GM18867 (cell line): Measurements from ENCODE around the gene DNAJB8.

Source experiments
- ATAC-seq: cut with Tn5 transposase; IDR thresholded peaks from one replicate; pipeline ENCODE4 v1.9.1; 2021; ENCODE audit warnings: mild to moderate bottlenecking, moderate library complexity; ENCODE audit not compliant: unreplicated experiment

DNAJB8 gene

DNA sequence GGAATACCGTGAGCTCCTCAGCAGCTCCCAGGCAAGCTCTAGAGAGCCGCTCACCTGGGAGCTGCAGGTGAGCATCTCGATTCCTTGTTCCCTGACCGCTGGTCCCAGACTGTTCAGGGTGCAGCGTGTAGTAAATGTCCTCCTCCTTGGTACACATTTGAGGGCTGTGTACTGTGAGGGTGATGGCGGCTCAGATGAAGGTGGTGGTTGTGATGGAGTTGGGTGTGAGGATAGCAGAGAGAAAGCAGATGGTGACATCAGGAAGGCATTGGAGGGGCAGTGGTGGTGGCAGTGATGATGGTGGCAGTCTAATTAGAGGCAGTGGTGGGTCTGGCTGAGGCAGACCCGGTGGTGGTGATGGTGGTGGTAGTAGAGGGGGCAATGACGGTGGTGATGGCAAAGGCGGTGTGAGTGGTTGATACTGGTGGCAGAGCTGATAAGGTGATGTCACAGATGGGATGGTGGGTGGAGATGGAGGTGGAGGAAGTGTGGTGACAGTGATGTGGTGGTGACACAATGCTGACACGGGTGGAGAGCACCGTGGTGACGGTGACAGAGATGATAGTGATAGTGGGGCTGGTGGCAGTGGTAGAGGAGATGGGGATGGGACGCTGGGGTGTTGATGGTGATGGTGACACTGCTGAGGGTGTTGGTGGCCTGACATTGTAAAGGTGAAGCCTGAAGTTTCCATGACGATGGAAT, at the start of gene DNAJB8:
Gene DNAJB8, minus strand, starts transcription at position 51 of the 702 bp plus-strand sequence. CDS start 3,645 bp downstream, outside the sequence.
- ATAC-seq: no peak

DNA sequence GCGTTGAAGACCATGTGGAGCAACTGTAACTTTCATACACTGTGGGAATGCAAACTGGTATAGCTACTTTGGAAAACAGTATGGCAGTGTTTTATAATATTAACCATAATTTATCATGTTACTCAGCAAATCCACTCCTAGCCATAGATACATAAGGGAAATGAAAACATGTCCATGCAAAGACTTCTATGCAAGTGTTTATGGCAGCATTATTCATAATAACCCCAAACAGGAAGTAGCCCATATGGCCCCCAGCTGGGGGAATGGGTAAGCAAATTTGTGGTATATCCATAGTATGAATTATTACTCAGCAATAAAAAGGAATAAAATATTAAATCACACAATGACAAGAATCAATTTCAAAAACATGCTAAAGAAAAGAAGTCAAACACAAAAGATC, 49.3 kb upstream of the DNAJB8 start:
- no peak for ATAC-seq

DNA sequence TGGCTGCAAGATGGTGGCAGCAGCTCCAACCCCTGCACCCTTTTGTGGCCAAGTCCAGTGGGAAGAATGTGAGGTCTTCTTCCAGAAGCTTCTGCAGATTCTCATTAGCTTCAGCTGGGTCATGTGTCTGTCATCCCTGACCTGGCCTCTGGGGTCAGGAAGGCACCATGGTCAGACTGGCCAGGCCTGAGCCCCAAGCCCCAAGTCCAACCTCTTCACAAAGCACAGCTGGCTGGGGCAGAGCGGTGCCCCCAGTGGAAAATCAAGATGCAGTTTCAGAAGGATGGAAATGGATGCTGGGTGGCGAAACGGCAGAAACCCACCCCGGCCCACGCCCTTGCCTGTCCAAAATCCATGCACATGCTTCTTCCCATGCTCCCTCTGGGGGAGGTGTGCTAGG, 42.2 kb upstream of the DNAJB8 start:
- ATAC-seq: no peak

DNA sequence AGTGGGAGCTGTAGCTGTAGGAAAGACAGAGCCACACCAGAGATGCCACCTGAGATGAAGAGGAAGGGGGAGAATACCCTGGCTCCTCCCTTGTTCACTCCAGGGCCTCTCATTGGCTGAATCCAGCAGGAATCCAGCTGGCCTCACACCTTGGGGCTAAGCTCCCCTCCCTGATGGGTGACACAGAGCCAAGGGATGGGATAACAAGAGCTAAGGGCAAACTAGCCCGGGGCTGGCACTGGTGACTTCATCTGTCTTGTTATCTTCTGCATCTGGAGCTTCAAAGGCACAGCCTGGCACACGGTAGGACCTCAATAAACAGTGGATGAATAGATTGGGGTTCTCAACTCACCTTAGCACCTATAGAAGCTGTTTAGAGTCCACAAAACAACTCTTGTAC, 40.1 kb upstream of the DNAJB8 start:
- no peak for ATAC-seq

DNA sequence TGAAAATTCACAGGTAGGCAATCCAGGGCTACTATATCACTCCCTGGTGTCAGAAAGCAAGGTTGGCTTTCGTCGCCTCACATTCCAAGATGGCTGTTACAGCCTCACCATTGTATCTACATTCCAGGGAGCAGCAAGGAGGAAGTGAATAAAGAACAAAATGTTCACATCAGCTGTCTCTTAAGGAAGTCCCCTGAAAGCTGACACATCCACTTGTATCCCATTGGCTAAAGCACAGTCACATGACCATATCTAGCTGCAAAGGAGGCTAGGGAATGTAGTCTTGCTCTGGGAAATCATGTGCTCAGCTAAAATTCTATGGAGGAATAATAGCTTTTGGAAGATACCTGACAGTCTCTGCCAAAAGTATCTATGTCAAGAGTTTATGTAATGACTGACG, 39.1 kb upstream of the DNAJB8 start:
- no peak for ATAC-seq

DNA sequence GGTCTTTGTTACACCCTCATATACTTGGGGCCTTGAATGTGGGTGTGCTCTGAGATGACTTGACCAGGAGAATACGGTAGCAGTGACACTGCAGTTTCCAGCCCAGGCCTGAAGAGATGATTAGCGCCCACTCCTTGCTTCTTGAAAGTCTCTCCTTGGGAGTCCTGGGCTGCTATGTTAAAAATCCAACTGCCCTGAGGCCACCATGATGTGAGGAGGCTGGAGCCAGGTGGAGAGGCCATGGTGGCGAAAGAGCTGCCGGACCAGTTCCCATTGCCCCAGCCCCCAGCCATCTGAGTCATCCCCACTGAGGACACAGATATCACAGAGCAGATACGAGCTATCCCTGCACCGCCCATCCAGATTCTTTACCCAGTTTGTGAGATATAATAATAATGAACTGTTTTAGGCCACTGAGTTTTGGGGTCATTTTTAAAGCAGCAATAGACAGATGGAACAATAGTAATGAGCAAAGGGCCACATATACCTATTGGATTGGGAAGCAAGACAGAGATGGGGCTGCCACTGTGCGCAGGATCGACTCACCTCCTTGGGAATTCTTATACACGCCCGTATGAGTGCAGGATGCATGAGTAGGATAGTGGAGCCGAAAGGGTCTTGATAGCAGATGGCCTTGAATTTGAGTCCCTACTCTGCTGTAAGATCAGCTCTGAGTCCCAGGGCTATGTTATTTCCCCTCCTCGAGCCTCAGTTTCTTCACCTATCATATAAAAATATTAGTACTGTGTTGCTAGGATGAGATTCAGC, 38.5 kb upstream of the DNAJB8 start:
- ATAC-seq: no peak

DNA sequence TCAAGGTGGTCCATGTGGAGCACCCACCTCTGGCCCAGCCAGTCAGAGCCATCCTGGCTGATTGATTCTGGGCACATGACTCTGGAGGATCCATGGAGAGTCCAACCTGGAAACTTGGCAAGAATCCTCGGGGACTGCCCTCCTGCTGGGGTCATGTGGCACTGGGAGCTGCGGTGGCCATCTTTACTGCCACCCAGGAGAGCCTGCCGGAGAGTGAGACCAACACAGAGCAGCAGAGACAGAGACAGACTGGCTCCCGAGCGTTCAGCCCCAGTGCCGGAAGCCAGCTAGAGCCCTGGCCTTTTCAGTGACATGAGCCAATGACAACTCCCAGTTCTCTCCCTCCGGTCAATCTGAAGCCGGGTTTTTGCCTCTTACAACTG, 37.8 kb upstream of the DNAJB8 start:
- ATAC-seq: no peak

DNA sequence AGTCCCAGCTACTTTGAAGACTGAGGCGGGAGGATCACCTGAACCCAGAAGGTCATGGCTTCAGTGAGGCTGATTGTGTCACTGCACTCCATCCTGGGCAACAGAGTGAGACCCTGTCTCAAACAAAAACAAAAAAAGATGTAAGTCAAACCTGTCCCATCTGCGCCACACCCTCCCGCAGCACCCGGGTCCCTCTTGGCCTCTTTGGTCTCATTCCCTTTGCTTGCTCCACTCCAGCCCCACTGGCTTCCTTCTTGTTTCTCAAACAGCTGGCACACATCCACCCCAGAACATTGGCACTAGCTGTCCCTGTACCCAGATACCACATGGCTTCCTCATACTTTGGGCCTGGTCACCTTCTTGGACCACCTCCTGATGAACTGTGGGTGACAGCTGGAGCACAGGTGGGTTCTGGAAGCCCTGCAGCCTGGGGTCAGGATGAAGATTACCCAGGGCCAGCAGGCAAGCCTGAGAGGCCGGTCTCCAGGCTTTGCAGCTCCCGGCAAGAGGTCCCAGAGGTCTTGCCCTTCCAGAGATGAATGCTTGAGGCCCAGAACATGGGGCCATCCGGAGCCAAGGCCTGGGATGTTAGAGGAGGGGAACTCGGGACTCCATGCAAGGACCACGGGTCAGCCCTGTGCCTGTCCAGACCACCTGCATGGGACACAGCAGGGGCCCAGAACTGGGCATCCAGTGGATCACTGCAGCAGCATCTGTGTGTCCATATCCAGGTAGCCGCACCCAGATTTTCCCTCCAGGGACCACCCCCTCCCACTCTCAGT, 37.3 kb upstream of the DNAJB8 start:
- ATAC-seq: no peak

DNA sequence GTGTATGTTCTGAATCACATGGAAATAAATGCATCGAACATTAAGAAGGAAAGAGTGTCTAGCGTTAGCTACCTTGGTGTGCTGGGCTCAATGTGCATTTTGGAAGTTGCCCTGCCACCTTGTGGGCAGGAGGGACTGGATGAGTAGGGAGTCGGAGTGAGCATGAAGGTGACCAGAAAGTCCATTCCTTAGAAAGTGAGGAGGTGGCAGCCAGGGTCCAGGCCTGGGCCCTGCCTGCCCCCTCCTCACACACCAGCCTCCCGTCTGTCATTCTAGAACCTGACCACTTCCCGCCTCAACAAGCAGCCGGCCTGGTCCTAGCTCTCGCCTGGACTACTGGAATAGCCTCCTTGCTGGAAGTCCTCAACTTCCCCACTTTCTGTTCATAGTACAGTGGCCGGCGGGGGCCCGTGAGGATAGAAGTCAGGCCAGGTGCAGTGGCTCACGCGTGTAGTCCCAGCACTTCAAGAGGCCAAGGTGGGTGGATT, 36.5 kb upstream of the DNAJB8 start:
- ATAC-seq: no peak

DNA sequence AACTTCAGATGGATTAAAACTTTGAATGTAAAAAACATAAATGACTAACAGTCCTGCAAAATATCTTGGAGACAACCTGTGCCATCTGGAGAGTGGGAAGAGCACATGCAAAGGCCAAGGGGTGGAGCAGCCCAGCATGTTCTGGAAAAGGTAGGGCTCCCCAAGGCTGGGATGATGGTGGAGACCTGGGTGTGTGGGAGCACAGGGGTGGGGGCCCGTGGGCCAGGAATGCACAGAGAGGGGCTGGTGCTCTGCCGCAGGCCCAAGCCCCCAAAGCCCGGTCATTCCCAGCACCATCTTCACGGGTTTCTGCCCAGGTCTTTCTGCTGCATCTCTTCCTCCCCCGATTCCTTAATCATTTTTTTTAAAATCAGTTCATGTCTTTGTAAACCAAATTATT, 36.0 kb upstream of the DNAJB8 start:
- no peak for ATAC-seq

DNA sequence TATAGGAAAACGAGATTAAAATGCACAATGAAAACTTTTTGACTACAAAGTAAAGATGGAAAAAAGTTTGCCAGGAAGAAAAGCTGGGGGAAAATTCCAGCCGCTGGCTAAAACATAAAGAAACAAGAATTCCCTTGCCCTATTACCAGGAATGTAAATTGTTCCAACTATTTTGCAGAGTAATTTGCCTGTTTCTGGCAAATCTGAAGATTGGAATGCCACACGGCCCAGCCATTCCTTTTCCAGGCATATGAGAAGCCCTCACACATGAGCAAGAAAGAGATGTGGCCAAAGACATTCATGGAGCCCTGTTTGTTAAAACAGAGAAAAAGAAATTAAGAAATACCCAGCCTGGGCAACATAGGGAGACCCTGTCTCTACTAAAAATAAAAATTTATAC, 34.7 kb upstream of the DNAJB8 start:
- ATAC-seq: no peak

DNA sequence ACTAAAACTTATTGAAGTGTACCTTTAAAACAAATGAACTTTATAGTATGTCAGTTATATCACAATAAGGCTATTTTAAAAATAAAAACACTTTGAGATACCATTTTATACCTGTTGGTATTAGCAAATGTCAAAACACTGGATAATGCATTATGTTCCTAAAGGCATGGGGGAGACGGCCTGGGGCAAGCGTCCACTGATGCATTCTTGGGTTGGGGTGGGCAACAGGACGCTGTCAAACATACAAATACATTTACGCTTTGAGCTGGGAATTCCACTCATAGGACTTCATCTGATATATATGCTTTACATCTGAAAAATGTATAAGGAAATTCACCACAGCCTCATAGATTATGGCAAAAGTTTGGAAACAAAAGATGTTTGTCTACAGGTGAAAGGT, 33.9 kb upstream of the DNAJB8 start:
- no peak for ATAC-seq

DNA sequence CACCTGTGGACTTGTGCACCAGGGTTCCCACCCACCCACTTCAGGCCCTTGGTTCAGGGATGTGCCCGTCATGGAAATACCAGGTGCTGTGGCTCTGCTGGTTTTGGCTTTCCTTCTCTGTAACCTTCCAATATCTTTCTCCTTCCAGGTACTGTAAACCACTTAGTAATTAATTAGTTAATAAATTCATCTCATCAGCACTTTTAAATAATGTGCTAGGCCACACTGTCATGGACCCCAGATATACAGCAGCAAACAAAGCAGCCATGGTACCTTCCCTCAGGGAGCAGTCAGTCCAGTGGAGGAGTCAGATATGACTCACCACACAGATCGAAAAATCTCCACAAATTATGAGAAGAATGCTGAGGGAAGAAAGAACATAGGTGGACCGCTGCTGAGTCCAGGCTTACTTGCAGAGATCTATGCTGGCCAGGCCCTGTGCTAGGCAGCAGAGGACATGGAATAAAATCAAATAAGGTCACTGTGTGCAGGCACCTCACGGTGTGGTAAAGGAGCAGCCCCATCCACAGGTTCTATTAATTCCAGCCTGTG, 33.1 kb upstream of the DNAJB8 start:
- no peak for ATAC-seq

DNA sequence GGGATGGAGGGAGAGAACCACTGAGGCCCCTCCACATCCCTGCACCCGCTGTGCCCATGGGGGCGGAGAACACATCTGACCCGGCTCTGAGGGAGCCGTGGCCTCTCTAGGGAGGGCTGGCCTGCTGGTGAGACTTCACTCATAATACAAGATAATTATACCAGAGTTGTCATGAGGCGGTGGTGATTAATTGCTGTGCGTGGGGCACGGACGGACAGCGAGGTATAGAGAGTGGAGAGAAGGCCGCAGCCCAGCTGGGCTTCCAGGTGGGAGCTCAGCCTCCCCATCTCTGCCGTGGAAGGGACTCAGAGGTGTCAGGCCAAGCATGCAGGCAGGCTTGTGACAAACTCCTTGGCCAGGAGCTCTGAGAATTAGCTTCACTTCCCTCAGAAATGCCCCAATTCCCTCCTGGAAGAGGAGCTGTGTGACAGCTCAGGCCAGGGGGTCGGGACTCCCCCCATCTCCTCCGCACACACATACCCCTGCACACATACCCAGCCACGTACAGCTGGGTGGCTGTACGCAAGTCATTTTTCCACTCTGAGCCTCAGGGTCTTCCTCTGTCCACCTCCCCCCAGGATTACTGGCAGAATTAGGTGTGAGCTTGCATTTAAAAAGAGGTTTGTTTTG, 32.3 kb upstream of the DNAJB8 start:
- ATAC-seq: no peak

DNA sequence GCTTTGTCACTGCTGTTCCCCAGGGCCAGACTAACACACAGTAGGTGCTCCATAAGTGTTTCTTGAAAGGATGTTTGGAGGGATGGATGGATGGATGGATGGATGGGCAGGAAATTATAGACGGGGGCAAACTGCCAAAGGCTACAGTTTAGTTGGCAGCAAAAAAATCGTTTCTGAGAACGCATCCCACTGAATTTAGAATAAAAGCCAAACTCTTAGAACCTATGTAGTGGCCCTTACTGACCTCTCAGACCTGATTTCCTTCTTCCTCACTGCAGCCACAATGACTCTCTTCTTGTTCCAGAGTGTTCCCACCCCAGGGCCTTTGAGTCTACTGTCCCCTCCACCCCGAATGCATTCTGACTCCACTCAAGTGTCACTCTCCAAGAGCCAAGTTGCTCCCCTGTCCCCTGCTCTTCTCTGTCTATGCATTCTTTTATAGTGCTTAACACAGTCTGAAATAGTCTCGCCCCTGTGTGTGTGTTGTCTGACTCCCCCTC, 31.5 kb upstream of the DNAJB8 start:
- ATAC-seq: no peak

DNA sequence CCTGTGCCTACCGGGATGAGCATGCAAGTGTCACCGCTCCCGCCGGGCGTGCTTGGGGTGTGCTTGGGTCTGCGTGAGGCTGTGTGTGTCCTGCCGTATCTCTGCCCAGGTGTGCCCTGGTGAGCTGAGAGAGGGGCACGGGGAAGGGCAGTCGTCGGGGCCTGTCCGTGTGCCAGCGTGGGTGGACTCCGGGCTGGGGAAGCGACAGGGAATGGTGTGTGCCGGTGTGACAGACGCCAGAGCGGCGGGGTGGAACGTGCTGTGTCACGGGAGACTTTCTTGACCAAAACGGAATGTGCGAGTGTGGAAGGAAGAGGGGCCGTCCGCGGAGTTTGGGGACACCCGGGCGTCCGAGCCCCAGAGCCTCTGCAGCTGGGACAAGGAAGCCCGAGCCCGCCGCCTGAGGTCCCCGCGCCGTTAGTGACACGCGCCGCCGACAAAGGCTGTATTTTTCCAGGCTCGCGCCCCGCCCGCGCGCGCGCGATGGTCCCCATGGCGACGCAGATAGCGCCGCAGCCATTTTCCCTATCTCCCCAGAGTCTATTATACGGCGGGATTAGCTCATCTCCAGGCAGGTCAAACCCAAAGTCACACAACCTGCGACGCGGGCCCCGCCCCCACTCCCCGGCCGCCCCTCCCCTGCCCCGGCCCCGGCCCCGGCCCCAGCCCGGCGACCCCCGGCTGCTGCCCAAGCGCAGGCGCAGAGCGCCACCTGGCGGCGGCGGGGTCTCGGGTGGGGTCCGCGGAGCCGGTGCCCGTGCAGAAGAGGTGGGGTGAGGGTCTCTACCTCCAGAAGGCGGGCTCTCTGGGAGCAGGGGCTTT, 30.8 kb upstream of the DNAJB8 start:
- no peak for ATAC-seq

DNA sequence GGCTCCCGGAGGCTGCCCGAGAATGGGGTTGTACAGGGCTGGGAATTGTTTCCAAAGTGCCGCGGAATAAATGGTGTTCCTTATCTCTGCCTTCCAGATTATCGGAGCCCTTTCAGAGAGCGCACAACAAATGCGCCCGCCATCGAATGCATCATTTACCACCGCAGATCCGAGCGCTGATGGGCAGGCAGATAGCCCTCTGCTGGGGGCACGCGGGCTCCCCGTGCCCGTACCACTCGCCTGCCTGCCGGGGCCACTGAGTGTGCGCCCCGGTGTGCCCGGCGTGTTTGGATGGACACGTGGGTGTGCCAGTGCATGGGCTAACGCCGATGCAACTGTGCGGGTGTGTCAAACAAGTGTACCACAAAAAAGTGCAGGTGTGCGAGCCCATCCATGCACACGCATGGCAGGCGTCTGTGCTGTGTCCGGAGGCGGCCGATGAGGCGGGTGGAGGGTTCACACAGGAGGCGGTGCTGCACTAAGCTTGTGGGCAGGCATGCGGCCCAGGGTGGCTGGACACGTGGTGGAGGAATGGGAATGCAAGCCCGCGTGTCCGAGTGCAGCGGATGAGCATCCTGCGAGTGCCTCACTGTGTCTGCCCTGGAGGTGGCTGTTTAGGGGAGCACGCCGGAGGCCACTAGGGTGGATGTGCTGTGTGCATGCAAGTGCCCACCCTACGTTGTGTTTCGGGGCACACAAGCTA, 30.1 kb upstream of the DNAJB8 start:
- no peak for ATAC-seq

DNA sequence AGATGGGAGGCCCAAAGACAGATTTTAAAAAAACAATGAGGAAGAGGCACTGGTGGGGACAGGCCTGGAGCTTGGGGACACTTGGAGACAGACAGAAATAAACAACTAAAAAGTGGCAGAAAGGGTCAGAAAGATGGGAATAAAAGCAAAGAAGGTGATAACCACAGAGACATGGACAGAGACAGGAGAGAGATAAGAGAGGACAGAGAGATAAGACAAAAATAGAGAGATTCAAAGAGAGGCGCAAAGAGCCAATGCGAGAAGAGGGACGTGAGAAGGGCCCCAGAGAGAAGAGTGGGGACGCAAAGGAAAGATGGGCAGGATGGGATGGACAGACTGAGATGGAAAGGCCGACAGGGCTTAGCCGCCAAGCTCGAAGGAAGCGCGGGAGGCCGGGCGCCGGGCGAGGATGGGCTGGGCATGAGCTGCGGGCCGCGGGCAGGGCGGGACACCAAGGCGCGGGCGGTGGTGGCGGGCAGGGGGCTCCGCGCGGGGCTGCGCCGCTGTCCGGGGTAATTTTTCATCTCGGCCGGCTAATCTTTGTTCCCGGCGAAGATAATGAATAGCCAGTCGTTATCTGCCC, 29.4 kb upstream of the DNAJB8 start:
- ATAC-seq: no peak

DNA sequence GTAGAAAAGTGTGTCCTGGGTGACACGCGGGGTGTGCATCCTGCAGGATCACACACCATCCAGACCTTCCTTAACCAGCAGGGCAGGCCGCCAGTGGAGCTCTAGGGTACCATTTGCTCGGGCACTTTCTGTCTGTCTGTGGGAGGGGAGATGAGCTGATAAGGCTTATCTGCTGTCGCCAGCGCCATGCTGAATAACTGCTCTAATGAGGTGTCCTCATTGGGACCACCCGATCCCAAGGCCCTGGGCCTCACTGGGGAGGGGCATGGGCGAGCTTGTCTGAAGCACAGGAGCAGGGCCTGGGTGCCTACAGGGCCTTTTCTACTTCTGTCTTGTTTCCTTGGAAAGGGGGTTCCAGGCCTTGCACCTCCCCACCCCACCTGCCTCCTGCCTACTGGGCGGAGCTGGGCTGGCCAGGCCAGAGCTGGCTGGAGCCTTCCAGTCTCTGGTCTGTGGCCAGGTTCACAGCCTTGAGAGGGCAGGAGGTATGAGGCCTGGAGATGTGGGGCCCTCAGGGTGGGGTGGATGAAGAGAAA, 28.8 kb upstream of the DNAJB8 start:
- no peak for ATAC-seq
